ENCODE data around the gene CMBL. TPM values are rescaled to one million over a fixed set of nuclear protein-coding genes. Genes with fewer than 3 reads are reported as not detected.
A peak's percentile ranks its signal among the peaks of the same experiment; 100 is the strongest.

The CMBL gene
- total RNA-seq, 1 donor = 9.0 TPM

DNA sequence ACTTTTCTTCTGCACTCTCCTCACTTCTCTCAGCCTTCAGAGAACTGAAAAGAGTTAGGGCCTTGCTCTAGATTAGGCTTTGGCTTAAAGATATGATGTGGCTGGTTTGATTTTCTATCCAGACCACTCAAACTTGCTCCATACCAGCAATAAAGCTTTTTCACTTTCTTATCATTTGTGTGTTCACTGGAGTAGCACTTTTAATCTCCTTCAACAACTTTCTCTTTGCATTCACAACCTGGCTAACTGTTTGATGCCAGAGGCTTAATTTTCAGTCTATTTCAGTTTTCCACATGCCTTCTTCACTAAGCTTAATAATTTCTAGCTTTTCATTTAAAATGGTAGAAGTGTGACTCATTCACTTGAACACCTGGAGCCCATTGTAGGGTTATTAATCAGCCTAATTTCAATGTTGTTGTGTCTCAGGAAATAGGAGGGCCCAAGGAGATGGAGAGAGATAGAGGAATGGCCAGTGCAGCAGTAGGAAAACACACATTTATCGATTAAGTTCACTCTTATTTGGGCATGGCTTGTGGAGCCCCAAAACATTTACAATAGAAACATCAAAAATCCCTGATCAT is 64.0 kb downstream of the CMBL start:
- H4K20me1 ChIP-seq (ENCODE audit: insufficient read depth, low read length) = no peaks in the 10 kb centered on the region
- H3K4me1 ChIP-seq (ENCODE audit: insufficient read depth, low read length) = no peaks in the 10 kb centered on the region
- H3K36me3 ChIP-seq (ENCODE audit: insufficient read depth, low read length) = no peaks in the 10 kb centered on the region
- TF ChIP-seq, protein P1, sequence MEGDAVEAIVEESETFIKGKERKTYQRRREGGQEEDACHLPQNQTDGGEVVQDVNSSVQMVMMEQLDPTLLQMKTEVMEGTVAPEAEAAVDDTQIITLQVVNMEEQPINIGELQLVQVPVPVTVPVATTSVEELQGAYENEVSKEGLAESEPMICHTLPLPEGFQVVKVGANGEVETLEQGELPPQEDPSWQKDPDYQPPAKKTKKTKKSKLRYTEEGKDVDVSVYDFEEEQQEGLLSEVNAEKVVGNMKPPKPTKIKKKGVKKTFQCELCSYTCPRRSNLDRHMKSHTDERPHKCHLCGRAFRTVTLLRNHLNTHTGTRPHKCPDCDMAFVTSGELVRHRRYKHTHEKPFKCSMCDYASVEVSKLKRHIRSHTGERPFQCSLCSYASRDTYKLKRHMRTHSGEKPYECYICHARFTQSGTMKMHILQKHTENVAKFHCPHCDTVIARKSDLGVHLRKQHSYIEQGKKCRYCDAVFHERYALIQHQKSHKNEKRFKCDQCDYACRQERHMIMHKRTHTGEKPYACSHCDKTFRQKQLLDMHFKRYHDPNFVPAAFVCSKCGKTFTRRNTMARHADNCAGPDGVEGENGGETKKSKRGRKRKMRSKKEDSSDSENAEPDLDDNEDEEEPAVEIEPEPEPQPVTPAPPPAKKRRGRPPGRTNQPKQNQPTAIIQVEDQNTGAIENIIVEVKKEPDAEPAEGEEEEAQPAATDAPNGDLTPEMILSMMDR (IDR thresholded peaks at IDR 0.05; ENCODE audit: extremely low read depth, low read depth, low read length) = no peak
- no peak overlapping the region for H3K4me2 ChIP-seq (ENCODE audit: insufficient read depth, low read length)
- H2AFZ ChIP-seq (ENCODE audit: low read length) = no peak overlapping the region
- peaks cover 20% of the 10 kb centered on the region for H3K79me2 ChIP-seq (ENCODE audit: insufficient read depth, low read length)
- H3K4me3 ChIP-seq (ENCODE audit: insufficient read depth, low read length) = no peak overlapping the region
- DNase-seq (ENCODE audit: insufficient read length, low spot score, missing footprints) = no peak
- no peaks in the 10 kb centered on the region for H3K9me3 ChIP-seq (ENCODE audit: low read depth, low read length)
- no peak overlapping the region for H3K27ac ChIP-seq (ENCODE audit: low read depth, low read length)
- no peaks in the 10 kb centered on the region for H3K27me3 ChIP-seq (ENCODE audit: insufficient read depth, low read length)

DNA sequence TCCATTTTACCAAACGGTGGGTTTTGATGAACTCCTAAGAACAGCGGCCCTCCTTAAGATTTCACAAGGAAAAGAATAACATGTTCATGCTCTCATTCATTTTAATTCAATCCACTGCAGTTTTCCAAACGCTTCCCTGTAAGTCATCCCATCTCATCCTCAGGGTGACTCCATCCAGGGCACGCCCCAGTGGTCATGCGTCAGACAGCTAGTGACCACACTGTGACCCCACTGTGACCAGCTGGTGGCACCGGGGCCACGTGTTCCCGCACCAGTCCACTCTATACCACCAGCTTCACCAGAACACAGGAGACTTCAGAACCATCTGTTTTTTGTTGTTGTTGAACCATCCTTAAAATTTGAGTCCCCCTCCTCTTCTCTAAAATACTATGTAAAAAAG is 72.4 kb downstream of the CMBL start:
- TF ChIP-seq, protein P1 (IDR thresholded peaks at IDR 0.05; ENCODE audit: extremely low read depth, low read depth, low read length) = no peak
- Histone ChIP-seq H3K27me3 (ENCODE audit: insufficient read depth, low read length) (no peaks in the 10 kb centered on the region), H3K27ac (ENCODE audit: low read depth, low read length) (peak overlapping the region; percentile 92), H3K4me3 (ENCODE audit: insufficient read depth, low read length) (no peak overlapping the region), H3K9me3 (ENCODE audit: low read depth, low read length) (no peaks in the 10 kb centered on the region), H4K20me1 (ENCODE audit: insufficient read depth, low read length) (no peaks in the 10 kb centered on the region), H3K79me2 (ENCODE audit: insufficient read depth, low read length) (no peaks in the 10 kb centered on the region), H2AFZ (ENCODE audit: low read length) (peak overlapping the region; percentile 37), H3K4me2 (ENCODE audit: insufficient read depth, low read length) (no peak overlapping the region), H3K4me1 (ENCODE audit: insufficient read depth, low read length) (peaks cover 35% of the 10 kb centered on the region), H3K36me3 (ENCODE audit: insufficient read depth, low read length) (peaks cover 5% of the 10 kb centered on the region)
- DNase-seq (ENCODE audit: insufficient read length, low spot score, missing footprints) = no peak

DNA sequence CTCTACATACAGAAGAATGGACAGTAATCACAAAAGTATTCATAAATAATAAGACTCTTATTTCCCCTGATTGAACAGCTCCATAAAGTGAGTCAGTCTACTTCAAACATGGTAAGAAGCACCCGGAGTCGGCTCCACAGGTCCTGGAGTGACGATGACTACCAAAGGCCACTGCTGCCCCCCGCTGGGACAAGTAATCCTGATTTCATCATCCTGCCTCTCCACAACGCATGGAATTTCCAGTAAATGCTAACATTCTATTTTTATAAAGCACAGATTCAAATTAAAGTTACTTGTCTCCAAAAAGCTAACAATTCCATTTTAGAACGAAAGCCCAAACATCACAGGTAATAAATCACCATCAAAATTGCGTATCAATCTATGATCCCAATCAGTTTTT is 74.2 kb downstream of the CMBL start:
- Histone ChIP-seq H3K4me2 (ENCODE audit: insufficient read depth, low read length) (peak overlapping the region; percentile 64), H3K4me3 (ENCODE audit: insufficient read depth, low read length) (no peak overlapping the region), H3K79me2 (ENCODE audit: insufficient read depth, low read length) (no peaks in the 10 kb centered on the region), H3K27ac (ENCODE audit: low read depth, low read length) (peak overlapping the region; percentile 92), H3K9me3 (ENCODE audit: low read depth, low read length) (no peaks in the 10 kb centered on the region), H4K20me1 (ENCODE audit: insufficient read depth, low read length) (no peaks in the 10 kb centered on the region), H2AFZ (ENCODE audit: low read length) (peak overlapping the region; percentile 62), H3K27me3 (ENCODE audit: insufficient read depth, low read length) (no peaks in the 10 kb centered on the region), H3K4me1 (ENCODE audit: insufficient read depth, low read length) (peaks cover 53% of the 10 kb centered on the region), H3K36me3 (ENCODE audit: insufficient read depth, low read length) (peaks cover 5% of the 10 kb centered on the region)
- TF ChIP-seq, protein P1 (IDR thresholded peaks at IDR 0.05; ENCODE audit: extremely low read depth, low read depth, low read length) = peak; percentile 66
- DNase-seq (ENCODE audit: insufficient read length, low spot score, missing footprints) = peak; percentile 94

DNA sequence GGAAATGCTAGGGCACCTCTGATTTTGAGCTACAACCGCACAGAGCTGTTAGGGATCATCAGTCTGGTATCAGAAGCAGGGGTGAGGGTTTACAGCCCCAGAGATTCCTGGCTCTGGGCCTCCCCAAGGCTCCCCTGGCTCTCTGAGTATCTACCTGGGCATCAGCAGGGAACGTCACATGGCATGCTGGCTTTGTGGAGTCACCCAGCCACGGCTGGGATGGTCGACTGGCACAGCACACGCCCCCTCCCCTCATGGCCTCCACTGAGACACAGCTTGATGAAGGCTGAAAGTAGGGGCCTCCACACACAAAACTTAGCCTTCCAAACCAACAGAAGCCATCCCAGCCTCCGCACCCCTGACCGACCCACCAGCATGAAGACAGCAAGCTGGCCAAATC is 74.7 kb downstream of the CMBL start:
- Histone ChIP-seq H3K9me3 (ENCODE audit: low read depth, low read length) (no peaks in the 10 kb centered on the region), H3K36me3 (ENCODE audit: insufficient read depth, low read length) (peaks cover 5% of the 10 kb centered on the region), H2AFZ (ENCODE audit: low read length) (no peak overlapping the region), H3K4me2 (ENCODE audit: insufficient read depth, low read length) (peak overlapping the region; percentile 49), H3K4me1 (ENCODE audit: insufficient read depth, low read length) (peaks cover 55% of the 10 kb centered on the region), H3K79me2 (ENCODE audit: insufficient read depth, low read length) (no peaks in the 10 kb centered on the region), H3K4me3 (ENCODE audit: insufficient read depth, low read length) (no peak overlapping the region), H3K27me3 (ENCODE audit: insufficient read depth, low read length) (no peaks in the 10 kb centered on the region), H3K27ac (ENCODE audit: low read depth, low read length) (peak overlapping the region; percentile 92), H4K20me1 (ENCODE audit: insufficient read depth, low read length) (no peaks in the 10 kb centered on the region)
- DNase-seq (ENCODE audit: insufficient read length, low spot score, missing footprints) = no peak
- TF ChIP-seq, protein P1 (IDR thresholded peaks at IDR 0.05; ENCODE audit: extremely low read depth, low read depth, low read length) = no peak

All from osteoblast (primary cell).